ENCODE results near the gene LDAH.
A peak's percentile ranks its signal among the peaks of the same experiment; 100 is the strongest.

LDAH gene

DNA sequence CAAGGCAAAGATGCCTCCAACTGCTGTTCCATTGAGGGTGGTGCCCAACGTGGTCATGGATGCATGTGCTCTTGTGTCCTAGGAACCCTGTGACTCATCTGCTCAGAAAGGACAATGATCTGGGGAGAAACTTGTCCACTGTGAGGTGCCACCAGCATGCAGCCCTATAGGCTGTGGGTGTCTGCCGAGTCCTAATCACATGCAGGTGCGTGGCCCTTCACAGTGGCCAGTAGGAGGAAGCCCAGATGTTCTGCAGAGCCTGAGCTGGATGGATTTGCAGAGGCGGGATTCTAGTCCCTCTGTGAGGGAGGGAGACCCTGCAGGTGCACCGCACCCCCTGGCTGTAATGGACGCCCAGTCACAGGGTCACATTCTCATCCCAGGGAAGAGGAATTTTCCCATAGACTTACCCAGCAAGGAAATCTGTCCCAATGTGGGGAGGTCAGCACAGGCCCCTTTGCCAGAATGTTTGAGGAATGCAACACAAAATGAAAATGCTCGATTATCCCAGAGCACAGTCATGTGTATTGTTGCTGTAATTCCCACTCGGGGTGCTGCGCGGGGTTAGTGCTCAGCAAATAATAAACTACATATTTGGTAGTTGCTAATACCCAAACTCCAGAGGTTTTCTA is 142.0 kb downstream of the LDAH start:
- DNase-seq (ENCODE audit: low read depth), result no peak

DNA sequence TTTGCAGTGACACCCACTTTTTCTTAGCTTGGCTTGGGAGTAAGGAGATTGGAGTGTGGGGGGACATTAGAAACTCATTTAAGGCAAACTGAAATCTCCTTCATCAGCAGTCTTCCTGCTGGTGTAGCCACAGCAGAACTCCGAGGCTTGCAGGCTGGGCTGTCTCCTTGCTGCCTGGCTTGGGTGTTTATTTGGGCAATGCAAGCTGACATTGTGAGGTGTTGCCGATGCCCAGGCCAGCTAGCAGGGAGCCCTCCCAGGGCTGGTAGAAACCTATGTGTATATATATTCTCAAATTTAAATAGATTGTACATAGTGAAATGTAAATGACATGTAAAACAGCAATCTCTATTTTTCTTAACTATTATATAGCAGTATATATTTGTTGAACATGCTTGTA is 144.1 kb downstream of the LDAH start:
- DNase-seq (ENCODE audit: low read depth), result no peak

- DNase-seq (ENCODE audit: low read depth), result no peak
Observed at GRCh38 chr2:20678086-20678395, 144.9 kb downstream of the LDAH start.

- no peak for DNase-seq (ENCODE audit: low read depth)
Observed at GRCh38 chr2:20677301-20678085, 145.4 kb downstream of the LDAH start.

DNA sequence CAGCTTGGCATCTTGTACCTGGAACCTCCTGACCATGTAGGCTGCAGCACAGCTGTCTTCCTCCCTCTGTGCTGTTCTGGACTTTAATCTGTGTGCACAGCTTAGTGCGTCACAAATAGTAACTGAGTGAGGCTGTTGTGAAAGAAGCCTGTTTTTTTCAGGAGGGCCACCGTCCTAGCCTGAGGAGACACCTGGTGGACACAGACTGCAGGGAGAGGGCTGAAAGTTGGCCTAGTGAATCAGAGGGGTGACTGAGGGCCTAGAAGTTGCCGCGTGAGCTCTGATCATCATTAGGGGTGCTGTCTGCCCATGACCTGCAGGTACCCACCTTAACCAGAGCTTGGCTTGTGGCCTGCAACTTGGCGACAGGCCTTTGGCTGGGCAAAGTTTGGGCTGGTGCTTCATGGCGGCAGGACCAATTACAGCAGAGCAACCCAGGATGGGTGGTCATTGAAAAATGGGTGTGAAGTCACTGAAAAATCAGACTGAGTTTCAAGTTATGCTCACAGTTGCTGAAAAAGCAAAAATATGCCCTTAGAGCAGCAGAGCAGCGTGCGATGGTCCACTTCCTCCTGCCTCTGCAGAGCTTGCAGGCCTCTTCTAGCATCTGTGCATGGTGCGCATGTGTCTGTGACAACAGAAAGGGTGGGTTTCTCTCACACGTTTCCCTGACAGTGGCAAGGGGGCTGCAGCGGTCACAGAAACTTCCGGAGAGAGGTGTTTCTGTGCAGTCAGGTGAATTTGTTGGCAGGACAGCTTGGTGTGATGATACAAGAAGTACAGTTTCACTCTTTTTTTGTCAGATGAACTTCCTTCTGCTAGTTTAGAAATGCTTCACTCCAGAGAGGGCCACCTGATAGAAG is 146.3 kb downstream of the LDAH start:
- DNase-seq (ENCODE audit: low read depth), result no peak

GRCh38 chr2:20675701-20676352 is 147.1 kb downstream of the LDAH start:
- no peak for DNase-seq (ENCODE audit: low read depth)

DNA sequence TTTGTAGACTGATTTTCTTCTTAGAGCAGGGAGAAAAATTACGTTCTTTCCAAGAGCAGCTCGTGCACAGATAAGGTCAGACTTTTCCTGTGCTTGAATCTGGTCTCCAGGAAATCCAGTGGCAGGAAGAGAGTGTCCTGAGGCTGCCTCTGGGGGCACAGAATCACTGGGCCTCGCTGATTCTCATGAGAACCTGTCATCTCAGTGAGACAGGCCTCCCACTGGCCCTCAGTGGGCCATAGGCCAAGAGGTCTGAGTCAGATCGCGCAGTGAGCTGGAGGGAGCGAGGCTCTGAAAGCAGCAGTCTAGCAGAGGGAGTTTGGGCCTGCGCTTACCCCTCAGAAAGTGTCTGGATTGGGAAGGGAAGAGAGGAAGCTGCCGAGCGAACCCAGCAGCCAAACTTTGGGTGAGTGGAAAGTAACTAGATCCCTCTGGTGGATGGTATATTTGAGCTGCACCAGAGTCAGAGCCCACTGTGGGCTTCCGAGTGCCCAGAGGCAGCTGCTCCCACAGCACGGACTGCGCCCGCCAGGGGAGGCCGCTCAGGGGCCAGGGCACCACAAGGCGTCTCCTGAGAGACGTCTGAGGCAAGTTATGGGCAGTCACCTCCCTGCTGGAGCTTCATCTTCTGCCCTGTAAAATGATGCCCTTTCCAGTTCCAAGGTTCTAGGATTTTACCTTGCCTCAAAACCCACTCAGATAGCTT is 147.8 kb downstream of the LDAH start:
- DNase-seq (ENCODE audit: low read depth), result peak; percentile 27

GRCh38 chr2:20674309-20674965 is 148.5 kb downstream of the LDAH start:
- no peak for DNase-seq (ENCODE audit: low read depth)

DNA sequence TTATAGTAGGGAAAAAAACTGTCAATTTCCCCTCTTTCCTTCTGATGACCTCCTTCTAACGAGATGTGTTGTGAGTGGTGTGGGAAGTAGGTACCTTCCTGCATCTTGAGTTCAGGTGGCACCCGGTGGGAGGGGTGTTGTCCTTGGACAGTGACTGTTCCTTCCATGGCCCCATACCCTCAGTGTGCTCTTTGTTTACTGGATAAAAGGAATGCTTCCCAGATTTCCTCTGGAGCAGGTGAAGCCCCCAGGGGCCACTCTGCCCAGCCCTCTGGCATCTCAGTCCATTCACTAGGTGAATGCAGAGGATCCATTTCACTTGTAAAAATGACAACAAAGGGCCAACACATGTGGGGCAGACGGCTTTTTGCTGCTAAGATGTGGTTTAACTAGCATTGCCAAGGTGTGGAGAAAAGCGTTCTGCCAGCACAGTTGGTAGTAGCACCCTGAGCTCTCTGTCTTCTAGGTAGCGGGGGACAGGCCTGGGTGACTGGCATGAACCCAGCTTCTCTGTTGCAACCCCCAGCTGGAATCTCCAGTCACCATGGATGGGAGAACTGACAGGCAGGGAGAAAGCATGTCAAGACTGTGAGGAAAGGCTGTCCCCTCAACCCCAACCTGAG is 149.1 kb downstream of the LDAH start:
- no peak for DNase-seq (ENCODE audit: low read depth)

DNA sequence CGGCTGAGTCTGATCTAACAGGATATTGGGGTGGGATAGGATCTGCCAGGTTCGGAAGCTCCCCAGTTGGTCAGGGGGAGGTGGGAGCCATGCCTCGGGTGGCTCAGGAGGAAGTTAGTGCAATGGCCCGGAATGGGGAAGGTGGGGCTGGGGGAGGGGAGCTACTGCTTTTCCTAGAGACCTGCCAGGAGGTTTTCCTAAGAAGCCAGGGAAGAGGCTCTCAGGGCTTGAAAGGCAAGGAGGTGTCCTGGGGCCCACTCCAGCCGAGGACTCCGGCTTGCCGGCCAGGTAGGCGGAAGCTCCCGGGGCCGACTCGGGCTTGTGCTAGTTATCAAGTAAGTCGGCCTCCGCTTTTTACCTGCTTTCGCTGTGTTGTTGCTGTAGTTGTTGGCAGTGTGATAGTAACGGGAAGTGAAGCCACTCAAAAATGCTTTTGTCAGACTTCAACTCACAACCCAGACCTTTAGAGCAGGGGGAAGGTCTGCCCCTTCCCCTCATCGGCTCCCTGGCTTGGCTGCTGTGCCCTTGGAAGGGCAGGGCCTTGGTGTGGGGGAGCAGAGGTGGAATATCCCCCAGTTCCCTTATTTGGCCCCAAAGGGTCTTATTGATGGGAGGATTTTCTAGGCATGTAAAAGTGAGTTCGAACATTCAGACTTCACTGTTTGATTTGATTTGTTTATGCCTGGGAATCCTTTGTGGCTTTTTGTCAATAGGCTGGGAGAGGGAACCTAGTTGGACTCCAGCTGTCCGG is 150.5 kb downstream of the LDAH start:
- no peak for DNase-seq (ENCODE audit: low read depth)

DNA sequence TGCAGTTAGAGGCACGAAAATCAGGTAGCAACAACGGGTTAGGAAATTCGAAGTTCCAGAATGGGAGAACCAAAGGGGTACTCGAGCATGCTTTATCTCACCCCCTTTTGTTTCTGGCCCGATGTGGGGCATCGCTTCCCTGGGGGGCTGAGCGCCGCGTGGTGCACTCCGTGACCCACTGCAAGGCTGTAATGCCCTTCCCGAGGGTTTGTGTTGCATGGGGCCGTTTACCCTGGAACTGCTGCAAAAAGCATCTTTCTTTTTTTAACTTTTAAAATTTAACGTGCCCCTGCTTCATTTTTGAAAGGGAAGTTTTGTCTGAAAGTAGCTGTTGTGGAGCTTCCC is 151.2 kb downstream of the LDAH start:
- DNase-seq (ENCODE audit: low read depth), result no peak

- DNase-seq (ENCODE audit: low read depth), result no peak
Observed at GRCh38 chr2:20671036-20671735, 151.7 kb downstream of the LDAH start.

DNA sequence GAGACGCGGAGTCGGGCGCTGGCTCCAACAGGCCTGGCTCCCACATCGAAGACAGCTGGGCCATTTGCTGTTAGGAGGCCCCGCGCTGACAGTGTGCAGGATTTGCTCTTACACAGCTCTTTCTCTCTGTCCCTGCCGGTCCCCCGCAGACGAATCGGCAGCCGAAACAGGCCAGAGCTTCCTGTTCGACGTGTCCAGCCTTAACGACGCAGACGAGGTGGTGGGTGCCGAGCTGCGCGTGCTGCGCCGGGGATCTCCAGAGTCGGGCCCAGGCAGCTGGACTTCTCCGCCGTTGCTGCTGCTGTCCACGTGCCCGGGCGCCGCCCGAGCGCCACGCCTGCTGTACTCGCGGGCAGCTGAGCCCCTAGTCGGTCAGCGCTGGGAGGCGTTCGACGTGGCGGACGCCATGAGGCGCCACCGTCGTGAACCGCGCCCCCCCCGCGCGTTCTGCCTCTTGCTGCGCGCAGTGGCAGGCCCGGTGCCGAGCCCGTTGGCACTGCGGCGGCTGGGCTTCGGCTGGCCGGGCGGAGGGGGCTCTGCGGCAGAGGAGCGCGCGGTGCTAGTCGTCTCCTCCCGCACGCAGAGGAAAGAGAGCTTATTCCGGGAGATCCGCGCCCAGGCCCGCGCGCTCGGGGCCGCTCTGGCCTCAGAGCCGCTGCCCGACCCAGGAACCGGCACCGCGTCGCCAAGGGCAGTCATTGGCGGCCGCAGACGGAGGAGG is 152.4 kb downstream of the LDAH start:
- DNase-seq (ENCODE audit: low read depth), result no peak

DNA sequence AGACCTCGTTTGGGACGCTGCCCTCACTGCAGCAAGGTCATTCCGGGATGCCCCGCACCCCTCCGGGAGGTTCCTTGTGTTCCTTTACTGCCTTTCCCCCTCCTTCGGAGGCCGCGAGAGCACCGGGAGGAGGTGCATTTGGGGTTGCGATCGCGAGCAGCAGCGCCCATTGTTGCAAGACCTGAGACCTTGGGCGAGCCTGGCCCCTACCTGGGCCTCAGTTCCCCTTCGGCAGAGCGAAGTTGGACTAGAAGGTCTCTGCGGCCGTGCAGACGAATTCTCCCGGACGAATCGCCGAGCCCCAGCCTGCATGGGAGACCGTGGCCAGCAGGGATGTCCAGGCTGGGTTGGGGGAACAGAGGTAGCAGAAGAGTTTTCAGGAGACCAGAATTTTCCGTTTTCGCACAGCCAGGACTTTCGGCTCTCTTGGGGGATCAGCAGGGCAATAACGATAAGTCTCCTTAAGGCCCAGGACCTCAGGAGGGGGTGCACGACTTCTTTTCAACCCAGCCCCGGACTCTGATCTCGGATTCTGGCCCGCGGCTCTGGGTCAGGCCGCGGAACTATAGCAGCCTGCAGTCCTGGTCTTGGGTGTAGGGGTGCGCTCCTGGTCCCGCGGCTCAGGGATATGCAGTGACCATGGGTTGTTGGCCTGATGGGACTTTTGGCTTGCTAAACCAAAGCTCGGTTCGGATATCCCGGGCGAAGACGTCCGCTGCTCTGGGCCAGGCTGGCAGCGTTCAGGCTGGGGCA is 153.2 kb downstream of the LDAH start:
- no peak for DNase-seq (ENCODE audit: low read depth)

DNA sequence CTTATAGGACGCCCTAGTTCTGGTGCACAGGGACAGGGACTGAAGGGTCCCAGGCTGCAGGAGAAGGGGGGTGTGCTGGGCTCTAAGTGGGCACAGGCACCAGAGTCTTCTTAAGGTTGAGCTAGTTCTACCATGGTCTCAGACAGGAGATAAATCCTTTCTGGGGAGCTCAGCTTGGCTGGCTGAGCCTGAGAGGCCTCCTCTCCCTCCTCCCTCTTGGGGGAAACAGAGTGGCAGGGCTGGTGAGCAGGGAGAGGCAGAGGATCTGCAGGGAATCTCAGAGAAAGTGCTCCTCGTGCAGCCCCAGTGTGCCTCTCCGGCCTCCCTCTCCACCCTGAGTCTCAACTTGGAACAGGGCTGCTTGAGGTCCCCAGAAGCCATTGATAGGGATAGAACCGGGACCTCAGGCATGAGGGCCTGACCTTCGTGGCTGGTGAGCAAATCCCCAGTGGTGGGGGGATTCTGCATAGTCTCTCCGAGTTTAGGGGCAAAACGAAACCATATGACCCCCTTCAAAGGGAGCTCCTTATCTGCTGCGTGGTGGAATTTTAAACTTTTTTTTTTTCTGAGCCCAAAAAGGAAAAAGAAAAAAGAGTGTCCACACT is 153.9 kb downstream of the LDAH start:
- DNase-seq (ENCODE audit: low read depth), result no peak

DNA sequence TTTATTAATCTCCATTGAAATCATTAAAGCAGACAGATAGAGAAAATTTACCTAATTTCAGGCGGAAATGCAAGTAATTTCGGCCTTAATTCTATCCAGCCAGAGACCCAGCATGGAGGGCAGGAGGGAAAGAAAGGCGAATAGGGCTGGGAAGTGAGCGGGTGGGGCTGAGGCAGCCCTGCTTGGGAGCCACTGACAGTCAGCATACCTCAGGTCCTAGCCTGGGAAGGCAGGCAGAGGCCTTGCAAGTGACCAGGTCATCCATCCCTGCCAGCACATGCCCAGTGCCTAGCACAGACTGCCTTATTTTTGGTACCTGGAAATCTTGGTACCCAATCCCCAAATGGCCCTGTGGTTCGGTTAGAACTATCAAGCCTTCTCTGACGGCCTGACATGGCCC is 154.4 kb downstream of the LDAH start:
- DNase-seq (ENCODE audit: low read depth), result no peak

GRCh38 chr2:20667531-20668401 is 155.1 kb downstream of the LDAH start:
- no peak for DNase-seq (ENCODE audit: low read depth)
